ENCODE measurements around the gene TOB1. TPM values are rescaled to one million over a fixed set of nuclear protein-coding genes. Genes with fewer than 3 reads are reported as not detected.

TOB1 gene
- polyA plus RNA-seq, 1 donor (not counting 4 experiments of a cell fraction or from before 2014, with no cell fraction given), result 64.4 TPM

DNA sequence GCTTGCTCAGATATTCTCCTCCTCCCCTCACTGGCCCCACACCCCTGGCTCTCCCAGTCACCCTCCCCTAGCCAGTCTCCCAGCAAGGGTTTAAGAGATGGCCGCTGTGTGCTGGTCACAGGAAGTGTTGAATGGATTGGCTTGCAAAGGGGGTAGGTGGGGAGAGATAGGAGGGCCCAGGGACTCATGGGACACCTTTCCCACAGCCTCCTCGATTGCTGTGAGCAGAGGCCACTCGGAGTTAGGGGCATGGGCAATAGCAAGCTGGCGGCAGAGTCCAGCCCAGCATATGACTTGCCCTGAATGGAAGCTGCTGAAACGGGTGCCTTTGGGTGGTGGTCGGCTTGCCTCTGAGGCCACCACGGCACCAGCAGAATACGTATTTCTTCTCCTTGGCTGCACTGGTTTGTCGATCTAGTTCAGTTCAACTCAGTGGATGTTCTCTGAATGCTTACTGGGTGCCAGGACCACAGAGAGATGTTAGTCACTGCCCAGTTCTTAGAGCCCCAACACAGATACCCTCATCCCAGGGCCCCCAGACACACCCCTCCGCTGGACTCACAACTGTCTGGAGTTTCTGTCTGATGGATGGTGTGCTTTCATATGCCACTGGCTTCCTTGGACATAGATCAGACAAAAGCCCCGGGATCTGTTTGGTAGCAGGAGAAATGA is 24.7 kb downstream of the TOB1 start:
- H3K4me1 ChIP-seq (ENCODE audit: control insufficient read depth, extremely low read depth, insufficient read depth, low read length), result peaks cover 28% of the 10 kb centered on the region
- no peak for TF ChIP-seq EZH2 (IDR thresholded peaks at IDR 0.05; ENCODE audit: low read length)
- TF ChIP-seq, protein P1, sequence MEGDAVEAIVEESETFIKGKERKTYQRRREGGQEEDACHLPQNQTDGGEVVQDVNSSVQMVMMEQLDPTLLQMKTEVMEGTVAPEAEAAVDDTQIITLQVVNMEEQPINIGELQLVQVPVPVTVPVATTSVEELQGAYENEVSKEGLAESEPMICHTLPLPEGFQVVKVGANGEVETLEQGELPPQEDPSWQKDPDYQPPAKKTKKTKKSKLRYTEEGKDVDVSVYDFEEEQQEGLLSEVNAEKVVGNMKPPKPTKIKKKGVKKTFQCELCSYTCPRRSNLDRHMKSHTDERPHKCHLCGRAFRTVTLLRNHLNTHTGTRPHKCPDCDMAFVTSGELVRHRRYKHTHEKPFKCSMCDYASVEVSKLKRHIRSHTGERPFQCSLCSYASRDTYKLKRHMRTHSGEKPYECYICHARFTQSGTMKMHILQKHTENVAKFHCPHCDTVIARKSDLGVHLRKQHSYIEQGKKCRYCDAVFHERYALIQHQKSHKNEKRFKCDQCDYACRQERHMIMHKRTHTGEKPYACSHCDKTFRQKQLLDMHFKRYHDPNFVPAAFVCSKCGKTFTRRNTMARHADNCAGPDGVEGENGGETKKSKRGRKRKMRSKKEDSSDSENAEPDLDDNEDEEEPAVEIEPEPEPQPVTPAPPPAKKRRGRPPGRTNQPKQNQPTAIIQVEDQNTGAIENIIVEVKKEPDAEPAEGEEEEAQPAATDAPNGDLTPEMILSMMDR (optimal IDR thresholded peaks at IDR 0.05 in 1 of 3, IDR thresholded peaks at IDR 0.05 in 1 of 3, conservative IDR thresholded peaks at IDR 0.05 in 1 of 3; ENCODE audit: extremely low read depth in 1 of 3, insufficient read depth in 2 of 3, low read length in 3 of 3), result no peak
- no peaks in the 10 kb centered on the region for H3K9me1 ChIP-seq (ENCODE audit: control insufficient read depth, extremely low read depth, insufficient read depth, low read length)
- FAIRE-seq (no peak), DNase-seq (ENCODE audit: low read depth, low spot score) (no peak)
- no peaks in the 10 kb centered on the region for H3K36me3 ChIP-seq (ENCODE audit: control insufficient read depth in 2 of 2, extremely low read depth in 1 of 2, insufficient read depth in 2 of 2, low read length in 2 of 2)
- H3K27ac ChIP-seq (ENCODE audit: control insufficient read depth, insufficient read depth, low read length), result no peak overlapping the region
- no peak overlapping the region for H3K4me3 ChIP-seq (ENCODE audit: control insufficient read depth in 2 of 3, extremely low read depth in 1 of 3, insufficient read depth in 2 of 3, low read depth in 1 of 3, low read length in 3 of 3)
- H3K9me3 ChIP-seq (ENCODE audit: control insufficient read depth, low read depth, low read length), result no peaks in the 10 kb centered on the region
- H3K4me2 ChIP-seq (ENCODE audit: control insufficient read depth, extremely low read depth, insufficient read depth, low read depth, low read length), result no peak overlapping the region
- no peaks in the 10 kb centered on the region for H3K27me3 ChIP-seq (ENCODE audit: control insufficient read depth, extremely low read depth, insufficient read depth, low read length)
- H2AFZ ChIP-seq (ENCODE audit: control insufficient read depth, low read length), result no peak overlapping the region
- H3K9ac ChIP-seq (ENCODE audit: control insufficient read depth, extremely low read depth, insufficient read depth, low read length), result no peak overlapping the region
- no peaks in the 10 kb centered on the region for H4K20me1 ChIP-seq (ENCODE audit: control insufficient read depth, extremely low read depth, insufficient read depth, low read length)
- dilution Hi-C loops (cut with MboI; ENCODE audit: extremely low pct_ligation_motif_present, low sequenced_read_pairs), result no loop called here
- no peaks in the 10 kb centered on the region for H3K79me2 ChIP-seq (ENCODE audit: control insufficient read depth, insufficient read depth, low read length)

DNA sequence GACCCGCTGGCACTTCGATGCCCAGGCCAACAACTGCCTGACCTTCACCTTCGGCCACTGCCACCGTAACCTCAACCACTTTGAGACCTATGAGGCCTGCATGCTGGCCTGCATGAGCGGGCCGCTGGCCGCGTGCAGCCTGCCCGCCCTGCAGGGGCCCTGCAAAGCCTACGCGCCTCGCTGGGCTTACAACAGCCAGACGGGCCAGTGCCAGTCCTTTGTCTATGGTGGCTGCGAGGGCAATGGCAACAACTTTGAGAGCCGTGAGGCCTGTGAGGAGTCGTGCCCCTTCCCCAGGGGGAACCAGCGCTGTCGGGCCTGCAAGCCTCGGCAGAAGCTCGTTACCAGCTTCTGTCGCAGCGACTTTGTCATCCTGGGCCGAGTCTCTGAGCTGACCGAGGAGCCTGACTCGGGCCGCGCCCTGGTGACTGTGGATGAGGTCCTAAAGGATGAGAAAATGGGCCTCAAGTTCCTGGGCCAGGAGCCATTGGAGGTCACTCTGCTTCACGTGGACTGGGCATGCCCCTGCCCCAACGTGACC is 25.8 kb downstream of the TOB1 start:
- FAIRE-seq, result no peak
- Histone ChIP-seq H3K27ac (ENCODE audit: control insufficient read depth, insufficient read depth, low read length) (no peak overlapping the region), H3K9me3 (ENCODE audit: control insufficient read depth, low read depth, low read length) (no peaks in the 10 kb centered on the region), H3K4me2 (ENCODE audit: control insufficient read depth, extremely low read depth, insufficient read depth, low read depth, low read length) (no peak overlapping the region), H4K20me1 (ENCODE audit: control insufficient read depth, extremely low read depth, insufficient read depth, low read length) (no peaks in the 10 kb centered on the region), H3K79me2 (ENCODE audit: control insufficient read depth, insufficient read depth, low read length) (no peaks in the 10 kb centered on the region), H3K9me1 (ENCODE audit: control insufficient read depth, extremely low read depth, insufficient read depth, low read length) (no peaks in the 10 kb centered on the region), H3K9ac (ENCODE audit: control insufficient read depth, extremely low read depth, insufficient read depth, low read length) (no peak overlapping the region), H3K27me3 (ENCODE audit: control insufficient read depth, extremely low read depth, insufficient read depth, low read length) (peaks cover 2% of the 10 kb centered on the region), H3K4me1 (ENCODE audit: control insufficient read depth, extremely low read depth, insufficient read depth, low read length) (peaks cover 23% of the 10 kb centered on the region), H2AFZ (ENCODE audit: control insufficient read depth, low read length) (no peak overlapping the region), H3K4me3 (ENCODE audit: control insufficient read depth in 2 of 3, extremely low read depth in 1 of 3, insufficient read depth in 2 of 3, low read depth in 1 of 3, low read length in 3 of 3) (no peak overlapping the region), H3K36me3 (ENCODE audit: control insufficient read depth in 2 of 2, extremely low read depth in 1 of 2, insufficient read depth in 2 of 2, low read length in 2 of 2) (no peaks in the 10 kb centered on the region)
- dilution Hi-C loops (cut with MboI; ENCODE audit: extremely low pct_ligation_motif_present, low sequenced_read_pairs), result no loop called here
- no peak for DNase-seq (ENCODE audit: low read depth, low spot score)
- TF ChIP-seq, protein P1 (optimal IDR thresholded peaks at IDR 0.05 in 1 of 3, IDR thresholded peaks at IDR 0.05 in 1 of 3, conservative IDR thresholded peaks at IDR 0.05 in 1 of 3; ENCODE audit: extremely low read depth in 1 of 3, insufficient read depth in 2 of 3, low read length in 3 of 3), result no peak
- no peak for TF ChIP-seq EZH2 (IDR thresholded peaks at IDR 0.05; ENCODE audit: low read length)
